ENCODE results near the gene TNRC6C. TPM values are rescaled to one million over a fixed set of nuclear protein-coding genes. Genes with fewer than 3 reads are reported as not detected.

Gene TNRC6C
- total and polyA plus RNA-seq, 9 of the 15 experiments (the other 6 are each of a cell fraction or from before 2014, with no cell fraction given): 0.20 to 4.9 (median 2.3) TPM

DNA sequence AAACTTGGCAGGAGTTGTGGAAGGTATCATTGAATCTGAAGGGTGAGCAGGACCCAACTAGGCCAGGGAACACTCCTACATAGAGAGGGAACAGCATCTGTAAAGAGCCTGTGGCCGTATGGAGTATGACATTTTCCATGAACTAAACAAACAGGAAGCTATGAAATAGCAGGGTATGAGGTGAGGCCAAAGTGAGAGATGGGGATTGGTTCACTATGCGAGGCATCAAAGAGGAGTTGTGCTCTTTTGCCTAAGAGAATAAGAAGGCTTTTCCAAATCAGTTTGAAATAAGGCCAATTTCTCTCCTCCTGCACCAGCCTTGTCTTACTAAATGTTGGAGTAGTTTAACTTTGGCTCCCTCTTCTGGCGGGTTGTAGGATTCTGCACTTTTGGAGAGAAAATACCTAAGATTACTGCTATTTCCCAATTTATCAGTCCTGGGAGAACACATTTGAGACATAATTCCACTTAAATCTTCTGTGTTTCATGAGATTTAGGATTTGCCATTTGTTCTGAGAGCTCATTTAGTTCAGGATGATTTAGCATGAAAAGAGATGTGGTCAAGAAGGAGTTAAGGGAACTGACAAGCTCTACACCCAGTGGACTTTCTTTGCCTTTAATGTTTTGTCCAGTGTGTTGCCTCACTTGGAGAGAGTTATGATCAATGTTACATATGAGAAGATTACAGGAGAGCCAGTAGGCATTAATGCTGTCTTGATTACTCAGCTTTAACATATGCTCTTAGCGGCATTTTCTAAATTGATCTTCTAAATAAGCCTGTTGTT lies 55.4 kb downstream of the TNRC6C start (continued):
- TF ChIP-seq NFIC (IDR thresholded peaks at IDR 0.05) (peak; percentile 40), SMC3 (conservative IDR thresholded peaks at IDR 0.05; ENCODE audit: insufficient read depth, low read depth, low read length) (peak; percentile 74), ARID2 (IDR thresholded peaks at IDR 0.05) (peak; percentile 82), TEAD4 (IDR thresholded peaks at IDR 0.05; ENCODE audit: low read length) (peak; percentile 36; the same call in 1 of the 2 replicates), TEAD4 (CRISPR knock-in tag; IDR thresholded peaks at IDR 0.05; ENCODE audit: borderline replicate concordance) (no peak), RBM15 (IDR thresholded peaks at IDR 0.05; ENCODE audit: insufficient read depth, low read length) (no peak), KLF16 (IDR thresholded peaks at IDR 0.05) (0 out of 2 replicates have a peak, but pooled peaks have one; percentile 8), BACH1 (tag; IDR thresholded peaks at IDR 0.05) (peak; percentile 29; the same call in 1 of the 2 replicates), ZNF165 (CRISPR knock-in tag; IDR thresholded peaks at IDR 0.05; ENCODE audit: borderline replicate concordance) (no peak)
- TF ChIP-seq, protein P1, sequence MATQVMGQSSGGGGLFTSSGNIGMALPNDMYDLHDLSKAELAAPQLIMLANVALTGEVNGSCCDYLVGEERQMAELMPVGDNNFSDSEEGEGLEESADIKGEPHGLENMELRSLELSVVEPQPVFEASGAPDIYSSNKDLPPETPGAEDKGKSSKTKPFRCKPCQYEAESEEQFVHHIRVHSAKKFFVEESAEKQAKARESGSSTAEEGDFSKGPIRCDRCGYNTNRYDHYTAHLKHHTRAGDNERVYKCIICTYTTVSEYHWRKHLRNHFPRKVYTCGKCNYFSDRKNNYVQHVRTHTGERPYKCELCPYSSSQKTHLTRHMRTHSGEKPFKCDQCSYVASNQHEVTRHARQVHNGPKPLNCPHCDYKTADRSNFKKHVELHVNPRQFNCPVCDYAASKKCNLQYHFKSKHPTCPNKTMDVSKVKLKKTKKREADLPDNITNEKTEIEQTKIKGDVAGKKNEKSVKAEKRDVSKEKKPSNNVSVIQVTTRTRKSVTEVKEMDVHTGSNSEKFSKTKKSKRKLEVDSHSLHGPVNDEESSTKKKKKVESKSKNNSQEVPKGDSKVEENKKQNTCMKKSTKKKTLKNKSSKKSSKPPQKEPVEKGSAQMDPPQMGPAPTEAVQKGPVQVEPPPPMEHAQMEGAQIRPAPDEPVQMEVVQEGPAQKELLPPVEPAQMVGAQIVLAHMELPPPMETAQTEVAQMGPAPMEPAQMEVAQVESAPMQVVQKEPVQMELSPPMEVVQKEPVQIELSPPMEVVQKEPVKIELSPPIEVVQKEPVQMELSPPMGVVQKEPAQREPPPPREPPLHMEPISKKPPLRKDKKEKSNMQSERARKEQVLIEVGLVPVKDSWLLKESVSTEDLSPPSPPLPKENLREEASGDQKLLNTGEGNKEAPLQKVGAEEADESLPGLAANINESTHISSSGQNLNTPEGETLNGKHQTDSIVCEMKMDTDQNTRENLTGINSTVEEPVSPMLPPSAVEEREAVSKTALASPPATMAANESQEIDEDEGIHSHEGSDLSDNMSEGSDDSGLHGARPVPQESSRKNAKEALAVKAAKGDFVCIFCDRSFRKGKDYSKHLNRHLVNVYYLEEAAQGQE (IDR thresholded peaks at IDR 0.05; ENCODE audit: borderline replicate concordance): peak; percentile 88; the same call in 1 of the 2 replicates
- TF ChIP-seq, protein P1 (CRISPR knock-in tag; IDR thresholded peaks at IDR 0.05; ENCODE audit: low read depth): no peak
